Smooth muscle cell (in vitro differentiated cells): ENCODE data around the gene LRP6. TPM values are rescaled to one million over a fixed set of nuclear protein-coding genes. Genes with fewer than 3 reads are reported as not detected.

Source experiments
- DNase-seq: peaks from one replicate; lab custom pipeline; 2025; ENCODE audit not compliant: unreplicated experiment; lab: John Stamatoyannopoulos, UW
- H2AFZ ChIP-seq: fragments of 200-600 bp; sonication (generic); 2 replicates; pipeline ENCODE4 v1.6.0; 2016; ENCODE audit warnings: antibody characterized with exemption, low read depth, mild to moderate bottlenecking
- H3F3A ChIP-seq: fragments of 200-600 bp; sonication (generic); 2 replicates; pipeline ENCODE4 v1.6.0; 2017; ENCODE audit warnings: antibody characterized with exemption, low read depth
- H3K27ac ChIP-seq: fragments of 200-600 bp; sonication (generic); 2 replicates; pipeline ENCODE4 v1.5.1; 2016; ENCODE audit warnings: low read depth, mild to moderate bottlenecking
- H3K27me3 ChIP-seq: fragments of 200-600 bp; sonication (generic); 2 replicates; pipeline ENCODE4 v1.6.1; 2016; ENCODE audit warnings: low read depth, mild to moderate bottlenecking
- H3K36me3 ChIP-seq: fragments of 200-600 bp; sonication (generic); 2 replicates; pipeline ENCODE4 v1.5.1; 2016; ENCODE audit warnings: low read depth
- H3K4me1 ChIP-seq: fragments of 200-600 bp; sonication (generic); 2 replicates; pipeline ENCODE4 v1.5.1; 2016; ENCODE audit warnings: low read depth
- H3K4me2 ChIP-seq: fragments of 200-600 bp; sonication (generic); 2 replicates; pipeline ENCODE4 v1.6.0; 2016; ENCODE audit warnings: mild to moderate bottlenecking
- H3K4me3 ChIP-seq: fragments of 200-600 bp; sonication (generic); 2 replicates; pipeline ENCODE4 v1.5.1; 2016; ENCODE audit warnings: mild to moderate bottlenecking
- H3K79me2 ChIP-seq: fragments of 200-600 bp; sonication (generic); 2 replicates; pipeline ENCODE4 v1.6.0; 2016; ENCODE audit warnings: low read depth, mild to moderate bottlenecking
- H3K9ac ChIP-seq: fragments of 200-600 bp; sonication (generic); 2 replicates; pipeline ENCODE4 v1.6.0; 2016; ENCODE audit warnings: low read depth
- H3K9me3 ChIP-seq: fragments of 200-600 bp; sonication (generic); replicated peaks from 2 replicates; pipeline ENCODE4 v1.5.1; 2016; ENCODE audit warnings: low read depth
- H4K20me1 ChIP-seq: fragments of 200-600 bp; sonication (generic); 2 replicates; pipeline ENCODE4 v1.6.0; 2016; ENCODE audit warnings: low read depth
- CTCF ChIP-seq: fragments of 200-600 bp; sonication (generic); IDR thresholded peaks from 2 replicates; pipeline ENCODE4 v1.5.1; 2017; ENCODE audit warnings: borderline replicate concordance, mild to moderate bottlenecking, antibody characterized with exemption; ENCODE audit not compliant: insufficient read depth, poor library complexity, severe bottlenecking
- WGBS: methylation state at CpG from one replicate; pipeline ENCODE4 v1.1.7; 2016; ENCODE audit warnings: low lambda C conversion rate; 5-methylcytosine and 5-hydroxymethylcytosine counted together
- polyA plus RNA-seq: library from polyadenylated mRNA; unstranded; fragments of >200 nt; fragmentation: Nextera tagmentation; extraction: Ambion mirVana; gene quantifications from 2 replicates; pipeline ENCODE4 v1.2.1, GENCODE V29; 2016
- total RNA-seq: library from RNA; depleted of rRNA; stranded (reverse); fragments of >200 nt; gene quantifications from 2 replicates; pipeline ENCODE4 v1.2.3, GENCODE V29; 2014

Gene LRP6
- total and polyA plus RNA-seq, 2 experiments from 2014 or later = 10.6 to 21.1 TPM

GRCh38 chr12:12097891-12098690 is 168.8 kb downstream of the LRP6 start:
- Histone ChIP-seq H2AFZ (no peak overlapping the region), H3K4me1 (no peaks in the 10 kb centered on the region), H3F3A (no peaks in the 10 kb centered on the region), H3K27me3 (no peaks in the 10 kb centered on the region), H3K27ac (no peak overlapping the region), H3K9me3 (no peaks in the 10 kb centered on the region), H3K4me2 (no peak overlapping the region), H4K20me1 (no peaks in the 10 kb centered on the region), H3K9ac (no peak overlapping the region), H3K79me2 (no peaks in the 10 kb centered on the region), H3K36me3 (no peaks in the 10 kb centered on the region), H3K4me3 (no peak overlapping the region)
- no peak for DNase-seq
- 82% methylated on average over 6 of the region's 6 CpGs for WGBS
- no peak for TF ChIP-seq CTCF

- TF ChIP-seq CTCF = no peak
- Histone ChIP-seq H3F3A (no peaks in the 10 kb centered on the region), H3K79me2 (no peaks in the 10 kb centered on the region), H3K36me3 (no peaks in the 10 kb centered on the region), H4K20me1 (no peaks in the 10 kb centered on the region), H3K9me3 (no peaks in the 10 kb centered on the region), H2AFZ (no peak overlapping the region), H3K4me1 (no peaks in the 10 kb centered on the region), H3K9ac (no peak overlapping the region), H3K4me2 (no peak overlapping the region), H3K27me3 (no peaks in the 10 kb centered on the region), H3K4me3 (no peak overlapping the region), H3K27ac (no peak overlapping the region)
- no peak for DNase-seq
- WGBS = 58% methylated on average over 3 of the region's 3 CpGs
These were observed 171.8 kb downstream of the LRP6 start for GRCh38 chr12:12095021-12095420.

GRCh38 chr12:12094481-12094880 is 172.4 kb downstream of the LRP6 start:
- H3K4me1 ChIP-seq = no peaks in the 10 kb centered on the region
- H3F3A ChIP-seq = no peaks in the 10 kb centered on the region
- no peak overlapping the region for H3K4me2 ChIP-seq
- H3K27ac ChIP-seq = no peak overlapping the region
- no peak for TF ChIP-seq CTCF
- no peak overlapping the region for H2AFZ ChIP-seq
- no peaks in the 10 kb centered on the region for H3K36me3 ChIP-seq
- no peaks in the 10 kb centered on the region for H3K27me3 ChIP-seq
- H3K9ac ChIP-seq = no peak overlapping the region
- no peaks in the 10 kb centered on the region for H4K20me1 ChIP-seq
- DNase-seq = no peak
- WGBS = 90% methylated on average over 4 of the region's 4 CpGs
- no peaks in the 10 kb centered on the region for H3K9me3 ChIP-seq
- H3K4me3 ChIP-seq = no peak overlapping the region
- no peaks in the 10 kb centered on the region for H3K79me2 ChIP-seq

- Histone ChIP-seq H2AFZ (no peak overlapping the region), H3F3A (no peaks in the 10 kb centered on the region), H3K4me3 (no peak overlapping the region), H3K9me3 (no peaks in the 10 kb centered on the region), H3K79me2 (no peaks in the 10 kb centered on the region), H3K4me2 (no peak overlapping the region), H4K20me1 (no peaks in the 10 kb centered on the region), H3K27ac (no peak overlapping the region), H3K36me3 (no peaks in the 10 kb centered on the region), H3K4me1 (peaks cover 4% of the 10 kb centered on the region), H3K27me3 (no peaks in the 10 kb centered on the region), H3K9ac (no peak overlapping the region)
- 92% methylated on average over 14 of the region's 14 CpGs for WGBS
- no peak for DNase-seq
- TF ChIP-seq CTCF = no peak
These were observed 174.7 kb downstream of the LRP6 start for GRCh38 chr12:12091977-12092663.
